Smooth muscle cell of the coronary artery (primary cell): Measurements from ENCODE around the gene GPATCH4. TPM values are rescaled to one million over a fixed set of nuclear protein-coding genes. Genes with fewer than 3 reads are reported as not detected.

Experiments used
- total RNA-seq: library from RNA; depleted of rRNA; stranded (reverse); fragments of >200 nt; gene quantifications from 2 replicates; pipeline ENCODE4 v1.2.3, GENCODE V29; 2014; ENCODE audit warnings: low replicate concordance

Gene GPATCH4
- total RNA-seq = 7.4 and 13.8 TPM in 2 replicates

DNA sequence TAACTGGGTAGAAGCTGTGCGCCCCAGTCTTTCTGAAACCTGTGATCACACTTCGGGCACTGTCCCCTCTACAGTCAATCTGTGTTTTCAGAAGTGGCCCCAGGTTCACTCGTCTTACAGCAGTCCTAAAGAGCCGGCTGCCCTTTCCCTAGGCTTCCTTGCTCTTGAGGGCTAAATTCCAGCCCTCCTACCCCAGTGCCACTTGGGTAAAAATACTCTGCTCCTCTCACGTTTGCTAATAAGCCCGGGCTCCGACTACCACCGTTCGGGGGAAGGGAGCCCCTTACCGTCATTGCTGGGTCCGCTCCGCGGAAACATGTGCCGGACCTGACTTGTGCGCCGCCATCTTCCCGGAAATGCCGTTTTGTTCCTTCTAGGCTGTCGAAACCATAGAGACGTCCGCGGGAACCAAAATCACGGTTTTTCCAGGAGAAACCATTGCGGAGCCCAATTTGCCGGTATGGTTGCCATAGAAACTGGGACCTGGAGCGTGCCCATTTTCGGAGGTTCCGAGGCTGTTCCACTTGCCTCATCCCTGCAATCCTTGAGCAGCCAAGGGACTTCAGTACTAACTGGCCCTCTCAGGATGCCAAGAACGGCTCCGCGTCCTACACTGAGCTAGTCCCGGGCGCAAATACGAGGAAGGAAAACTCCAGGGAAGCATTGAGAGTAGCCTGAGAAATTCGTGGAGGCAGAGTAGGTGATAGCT lies at the start of gene GPATCH4:
Gene GPATCH4 (minus strand): TSS at position 358 of the 709 bp plus-strand sequence.

DNA sequence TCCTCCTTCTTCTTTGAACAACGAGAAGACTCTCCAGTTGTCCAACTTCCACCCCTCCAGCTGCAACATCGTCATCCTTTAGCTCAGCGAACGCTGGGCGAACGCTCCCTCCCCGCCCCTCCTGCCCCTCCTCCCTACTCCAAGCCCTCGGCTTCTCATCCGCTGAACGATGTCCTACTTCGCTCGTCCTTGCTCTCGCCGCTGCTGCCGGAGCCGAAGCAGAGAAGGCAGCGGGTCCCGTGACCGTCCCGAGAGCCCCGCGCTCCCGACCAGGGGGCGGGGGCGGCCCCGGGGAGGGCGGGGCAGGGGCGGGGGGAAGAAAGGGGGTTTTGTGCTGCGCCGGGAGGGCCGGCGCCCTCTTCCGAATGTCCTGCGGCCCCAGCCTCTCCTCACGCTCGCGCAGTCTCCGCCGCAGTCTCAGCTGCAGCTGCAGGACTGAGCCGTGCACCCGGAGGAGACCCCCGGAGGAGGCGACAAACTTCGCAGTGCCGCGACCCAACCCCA lies 40.5 kb upstream of the GPATCH4 start, which contains the start of gene BCAN:
Gene BCAN (plus strand): TSS at position 357 of the 504 bp plus-strand sequence. CDS start 3,938 bp downstream, outside the sequence.

DNA sequence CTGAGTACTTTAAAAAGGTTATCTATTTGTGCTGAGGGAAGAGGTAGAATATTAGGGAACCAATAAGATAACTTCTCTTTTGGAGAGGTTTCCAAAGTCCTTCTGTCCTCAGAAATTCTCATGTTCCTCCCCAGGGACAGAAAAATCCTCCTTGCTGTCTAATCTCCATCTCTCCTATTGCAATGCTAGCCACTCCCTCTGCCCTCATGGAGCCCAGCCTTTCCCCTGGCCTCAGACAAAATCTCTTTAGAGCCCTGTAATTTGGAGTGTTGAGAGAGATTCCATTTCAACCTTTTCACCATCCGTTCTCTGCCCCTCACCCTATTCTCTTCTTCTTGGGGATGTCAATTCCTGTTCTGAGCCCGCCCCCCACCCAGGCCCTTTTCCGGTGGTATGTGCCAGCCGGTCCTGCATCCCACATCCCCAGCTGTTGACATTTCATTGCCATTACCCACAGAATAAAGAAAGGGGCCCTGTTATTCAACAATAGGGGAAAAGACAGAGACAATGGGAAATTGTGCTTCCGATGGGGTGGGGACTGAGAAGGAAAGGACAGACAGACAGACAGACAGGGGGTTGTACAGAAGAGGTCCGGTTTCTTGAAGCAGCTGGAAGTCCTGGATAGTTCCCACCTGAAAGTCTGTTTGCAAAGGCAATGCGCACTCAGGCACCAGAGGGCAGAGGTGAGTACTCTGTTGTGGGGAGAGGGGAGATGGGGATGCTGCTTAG lies 17.7 kb upstream of the GPATCH4 start, which contains the start of gene HAPLN2:
Gene HAPLN2 (plus strand): TSS at position 563 of the 729 bp plus-strand sequence. CDS start 4,076 bp downstream, outside the sequence.

DNA sequence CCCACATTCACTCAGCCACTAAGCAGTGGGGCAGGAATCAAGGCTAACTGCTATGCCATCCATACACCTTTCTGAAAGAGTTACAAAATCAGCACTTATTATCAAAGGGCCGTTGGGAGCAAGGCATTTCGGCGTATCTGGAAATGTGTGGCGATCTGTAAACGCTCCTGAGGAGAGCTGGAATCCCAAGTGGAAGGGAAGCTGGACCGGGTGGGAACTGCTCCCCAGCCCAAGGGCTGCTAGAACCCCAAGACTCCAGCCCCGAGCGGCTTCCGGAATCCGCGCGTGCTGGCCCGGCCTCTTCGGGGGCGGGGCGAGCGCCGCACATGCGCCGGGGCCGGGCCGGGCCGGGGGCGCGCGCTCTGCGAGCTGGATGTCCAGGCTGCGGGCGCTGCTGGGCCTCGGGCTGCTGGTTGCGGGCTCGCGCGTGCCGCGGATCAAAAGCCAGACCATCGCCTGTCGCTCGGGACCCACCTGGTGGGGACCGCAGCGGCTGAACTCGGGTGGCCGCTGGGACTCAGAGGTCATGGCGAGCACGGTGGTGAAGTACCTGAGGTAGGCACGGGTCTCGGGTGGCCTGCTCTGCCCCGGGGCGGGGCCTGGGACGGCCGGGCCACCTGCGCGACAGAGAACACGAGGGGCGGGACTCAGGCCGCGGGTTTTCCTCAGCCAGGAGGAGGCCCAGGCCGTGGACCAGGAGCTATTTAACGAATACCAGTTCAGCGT lies 9.7 kb downstream of the GPATCH4 start, which contains the start of gene NAXE:
Gene NAXE (plus strand): TSS at position 345 of the 726 bp plus-strand sequence. CDS start 29 bp downstream, at position 374.

DNA sequence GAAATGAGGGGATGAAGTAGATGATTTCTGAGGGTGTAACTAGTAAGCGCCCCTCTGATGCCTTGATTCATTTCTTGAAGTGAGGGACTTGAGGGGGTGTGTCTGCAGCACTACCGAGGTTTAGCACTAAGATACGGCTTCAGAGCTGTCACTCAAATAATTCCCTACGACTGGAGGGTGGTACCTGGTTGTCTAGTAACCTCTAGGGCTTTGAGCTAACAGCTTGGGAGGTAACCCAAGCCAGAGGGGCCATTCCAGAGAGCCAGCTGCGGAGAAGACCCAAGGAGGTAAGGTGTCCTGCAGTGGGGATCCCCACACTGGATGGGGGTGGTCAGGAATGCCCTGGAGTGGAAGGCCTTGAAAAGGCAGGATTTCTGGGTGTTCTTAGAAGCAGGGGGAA lies 21.8 kb downstream of the GPATCH4 start, which contains the start of gene TTC24:
Gene TTC24 (plus strand): TSS at position 252 of the 400 bp plus-strand sequence. CDS start 1,642 bp downstream, outside the sequence.

DNA sequence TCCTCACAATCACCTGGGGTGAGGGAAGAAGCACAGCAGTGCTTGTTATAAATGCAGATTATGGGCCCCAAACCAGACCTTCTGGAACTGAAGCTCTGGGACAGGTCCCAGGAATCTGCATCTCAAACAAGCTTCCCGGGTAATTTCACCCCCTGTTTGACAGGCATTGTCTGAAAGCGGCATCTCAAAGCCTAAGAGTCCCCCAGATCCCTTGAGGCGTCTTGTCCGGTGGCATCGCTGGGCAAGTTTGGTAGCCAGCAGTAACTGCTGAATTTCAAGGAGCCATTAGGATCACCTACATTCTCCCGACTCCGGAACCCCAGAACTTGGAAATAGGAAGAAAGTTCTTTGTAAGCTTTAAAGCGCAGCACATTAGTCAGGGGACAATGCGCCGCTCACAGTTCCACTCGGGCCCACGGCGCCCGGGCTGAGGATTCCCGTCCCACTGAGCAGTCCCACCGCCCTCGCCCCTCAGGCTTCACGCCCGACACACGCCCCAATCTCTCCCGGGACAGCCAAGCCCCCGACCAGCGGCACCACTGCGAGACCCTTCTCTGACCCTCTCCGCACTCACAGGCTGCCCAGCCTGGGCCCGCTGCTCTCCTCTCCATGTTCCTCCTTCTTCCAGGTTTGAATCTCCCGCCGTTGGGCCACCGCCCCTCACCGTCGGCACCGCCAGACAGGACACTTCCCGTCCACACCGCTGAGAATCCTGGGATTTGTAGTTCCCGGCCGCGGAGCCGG lies 29.2 kb downstream of the GPATCH4 start, which contains the start of gene IQGAP3:
Gene IQGAP3 (minus strand): TSS at position 647 of the 744 bp plus-strand sequence. CDS start 36 bp downstream, at position 611.

Other genes starting within 250 kb of the GPATCH4 start
- not detected in 2 replicates for gene RHBG, start 232.3 kb downstream of the GPATCH4 start, total RNA-seq
- gene MEF2D, start 100.7 kb downstream of the GPATCH4 start, total RNA-seq = 4.1 and 4.3 TPM in 2 replicates
- gene IQGAP3, start 28.9 kb downstream of the GPATCH4 start, total RNA-seq = 0.47 and 4.9 TPM in 2 replicates
- not detected in 2 replicates for gene TTC24, start 21.8 kb downstream of the GPATCH4 start, total RNA-seq
- gene NAXE, start 9.7 kb downstream of the GPATCH4 start, total RNA-seq = 56.3 and 65.3 TPM in 2 replicates
- gene HAPLN2, start 17.9 kb upstream of the GPATCH4 start, total RNA-seq = not detected in 2 replicates
- 0.08 TPM in 1 of 2 replicates, not detected in the other for gene BCAN, start 40.6 kb upstream of the GPATCH4 start, total RNA-seq
- gene NES, start 75.9 kb upstream of the GPATCH4 start, total RNA-seq = 12.4 and 71.8 TPM in 2 replicates
- gene CRABP2, start 104.1 kb upstream of the GPATCH4 start, total RNA-seq = 5.0 and 87.6 TPM in 2 replicates
- 5.7 and 8.7 TPM in 2 replicates for gene METTL25B, start 127.0 kb upstream of the GPATCH4 start, total RNA-seq
- gene ISG20L2, start 127.3 kb upstream of the GPATCH4 start, total RNA-seq = 7.1 and 7.4 TPM in 2 replicates
- 44.3 and 62.1 TPM in 2 replicates for gene MRPL24, start 139.6 kb upstream of the GPATCH4 start, total RNA-seq
- 138 and 145 TPM in 2 replicates for gene HDGF, start 150.2 kb upstream of the GPATCH4 start, total RNA-seq
- gene PRCC, start 166.1 kb upstream of the GPATCH4 start, total RNA-seq = 3.7 and 9.8 TPM in 2 replicates
- 0.30 TPM in 1 of 2 replicates, not detected in the other for gene SH2D2A, start 215.4 kb upstream of the GPATCH4 start, total RNA-seq